Renal cortex interstitium (tissue), 11 donors: ENCODE results near the gene AHSG. TPM values are rescaled to one million over a fixed set of nuclear protein-coding genes. Genes with fewer than 3 reads are reported as not detected.
"Not testable (repeated sequence)": the region's sequence is repeated elsewhere in the genome, so short reads cannot be mapped to it uniquely, and the experiment has no call there.

Source experiments
- DNase-seq, 11 donors: peaks; one replicate each; pipeline ENCODE4 v3.0.0-alpha.2; 2013; ENCODE audit warnings: low read depth in 9 of 11, low spot score in 4 of 11; ENCODE audit errors: extremely low read depth in 1 of 11
- polyA plus RNA-seq, 3 donors: library from polyadenylated mRNA; unstranded; fragments of 120-200 nt; gene quantifications; one replicate each; pipeline ENCODE4 v1.2.1, GENCODE V29; 2013; ENCODE audit not compliant: insufficient read length in 3 of 3

Gene AHSG
- polyA plus RNA-seq, 3 donors: 0.33 to 2.2 (median 0.50) TPM

- DNase-seq: no peak
Measured at GRCh38 chr3:186633481-186633880, 20.6 kb downstream of the AHSG start.

DNA sequence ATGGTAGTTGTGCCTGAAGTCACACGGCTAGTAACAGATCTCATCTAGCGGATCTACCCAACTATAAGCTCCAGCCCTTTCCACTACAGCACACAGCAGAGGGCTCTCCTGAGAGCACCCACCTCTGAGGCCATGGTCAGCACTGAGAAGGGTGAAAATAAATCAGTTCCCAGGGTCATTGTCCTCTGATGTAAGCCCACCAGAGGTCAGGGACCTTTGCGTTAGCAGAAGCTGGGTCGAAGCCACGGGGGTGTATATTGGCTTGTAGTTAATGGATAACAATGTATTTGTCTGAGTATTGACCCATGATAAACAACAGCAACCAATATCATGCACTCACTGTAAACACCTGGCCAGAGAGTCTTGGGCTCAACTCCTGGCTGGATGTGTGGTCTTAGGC lies 21.3 kb downstream of the AHSG start:
- DNase-seq: not testable (repeated sequence)

DNA sequence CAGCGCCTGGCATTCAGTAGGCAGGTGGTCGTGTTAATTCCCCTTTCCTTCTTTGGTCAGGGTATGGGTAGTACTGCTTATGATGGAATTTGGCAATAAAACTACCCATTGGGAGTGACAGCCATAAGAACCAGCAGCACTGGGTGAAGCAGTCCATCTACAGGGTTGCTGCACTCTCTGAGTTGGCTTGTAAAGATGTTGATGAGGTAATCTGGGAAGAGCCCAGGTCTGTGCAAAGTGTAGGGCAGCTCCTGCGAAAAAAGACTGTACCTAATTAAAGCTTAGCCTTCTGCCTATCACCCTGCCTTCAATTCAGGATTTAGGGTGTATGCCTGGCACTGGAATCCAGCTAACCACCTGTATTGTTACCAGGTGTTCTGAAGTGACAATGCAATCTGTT lies 22.7 kb downstream of the AHSG start:
- DNase-seq: no peak

DNA sequence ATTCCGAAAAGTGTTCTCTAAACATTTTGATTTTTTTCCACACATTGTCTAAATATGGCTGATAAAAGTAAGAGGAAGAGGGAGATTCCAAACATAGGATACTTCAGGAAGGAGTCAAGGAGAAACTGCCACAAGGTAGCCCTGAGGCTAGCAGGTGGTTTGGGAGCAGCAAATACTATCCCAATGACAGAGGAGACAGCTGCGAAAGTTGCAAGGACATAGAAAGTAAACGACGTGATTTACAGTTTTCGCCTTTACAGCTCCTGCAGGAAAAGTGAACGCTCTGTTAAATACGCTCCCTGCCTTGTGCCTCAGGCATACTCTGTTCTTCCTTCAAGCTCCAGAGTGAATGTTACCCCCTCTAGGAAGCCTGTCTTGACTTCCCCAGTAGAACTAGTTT lies 23.7 kb downstream of the AHSG start:
- no peak for DNase-seq

DNA sequence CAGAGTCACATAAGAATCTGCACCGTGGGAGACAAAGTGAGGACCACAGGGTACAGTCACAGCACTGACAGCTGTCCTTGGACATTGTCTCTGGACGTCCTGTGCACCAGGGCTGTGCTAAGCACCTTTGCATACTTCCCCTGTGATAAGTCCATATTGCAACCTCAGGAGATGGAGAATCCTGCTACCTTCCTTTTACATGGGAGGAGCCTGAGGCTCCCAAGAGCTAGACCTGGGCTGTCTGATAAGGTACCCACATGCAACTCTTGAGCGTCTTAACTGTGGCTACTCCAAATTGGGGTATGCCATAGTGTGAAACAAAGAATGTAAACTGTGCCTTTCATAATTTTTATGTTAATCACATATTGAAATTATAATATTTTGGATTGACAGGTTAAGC lies 24.8 kb downstream of the AHSG start:
- DNase-seq: no peak

- DNase-seq: no peak
Measured at GRCh38 chr3:186638259-186638658, 25.4 kb downstream of the AHSG start.

DNA sequence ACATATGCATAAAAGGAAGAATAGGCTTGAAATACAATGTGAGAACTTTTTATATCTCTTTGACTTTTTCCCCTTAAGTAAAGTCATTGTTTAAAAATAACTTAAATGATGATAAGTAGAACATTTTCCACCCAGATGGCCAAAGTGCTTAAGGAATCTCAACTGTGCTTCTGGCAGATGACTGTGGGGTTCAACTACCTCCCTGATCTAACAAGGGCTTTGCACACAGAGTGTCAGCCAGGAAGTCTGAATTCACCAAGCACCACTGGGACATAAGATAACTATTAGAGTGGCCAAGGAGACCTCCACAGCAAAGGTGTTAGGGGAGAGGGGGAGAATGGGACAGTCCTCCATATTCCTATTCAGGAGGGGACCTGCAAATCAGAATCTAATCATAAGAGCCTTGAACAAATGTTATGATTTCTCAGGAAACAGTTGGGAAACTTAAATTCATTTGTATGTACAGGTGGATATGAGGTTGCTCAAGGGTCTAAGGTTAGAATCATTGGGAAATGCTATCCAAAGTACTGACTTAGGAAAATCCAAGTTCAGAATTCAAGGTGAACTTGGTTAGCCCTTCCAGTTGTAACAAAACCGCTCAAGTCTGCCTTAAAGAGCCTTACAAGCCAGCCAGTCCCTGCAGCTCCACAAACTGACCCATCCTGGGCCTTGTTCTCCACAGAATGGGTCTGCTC lies 27.1 kb downstream of the AHSG start, which contains the start of gene FETUB:
Gene FETUB, plus strand, starts transcription at position 622 of the 695 bp plus-strand sequence. Its CDS starts 62 bp downstream, at position 684.
- DNase-seq: no peak

DNA sequence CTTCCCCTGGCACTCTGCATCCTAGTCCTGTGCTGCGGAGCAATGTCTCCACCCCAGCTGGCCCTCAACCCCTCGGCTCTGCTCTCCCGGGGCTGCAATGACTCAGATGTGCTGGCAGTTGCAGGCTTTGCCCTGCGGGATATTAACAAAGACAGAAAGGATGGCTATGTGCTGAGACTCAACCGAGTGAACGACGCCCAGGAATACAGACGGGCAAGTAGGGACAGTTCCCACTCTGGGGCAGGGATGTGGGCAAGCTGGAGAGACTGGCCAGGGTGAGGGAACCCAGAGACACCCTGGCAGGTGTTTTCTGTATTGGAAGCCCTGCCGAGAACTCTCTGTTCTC lies 27.6 kb downstream of the AHSG start:
- no peak for DNase-seq

DNA sequence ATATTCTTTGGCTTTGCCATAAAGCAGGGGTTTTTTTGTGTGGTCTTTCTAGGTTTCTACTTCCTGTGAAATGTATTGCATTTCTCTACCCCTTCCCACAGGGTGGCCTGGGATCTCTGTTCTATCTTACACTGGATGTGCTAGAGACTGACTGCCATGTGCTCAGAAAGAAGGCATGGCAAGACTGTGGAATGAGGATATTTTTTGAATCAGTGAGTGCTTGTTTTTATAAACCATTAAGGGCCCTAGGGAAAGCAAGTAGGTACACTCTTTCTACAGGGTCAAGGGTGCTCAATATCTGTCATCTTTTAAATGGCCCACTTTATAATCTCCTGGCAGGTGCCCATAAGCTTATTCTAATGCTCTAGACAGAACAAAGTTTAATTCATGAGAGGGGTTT lies 28.1 kb downstream of the AHSG start:
- DNase-seq: no peak

DNA sequence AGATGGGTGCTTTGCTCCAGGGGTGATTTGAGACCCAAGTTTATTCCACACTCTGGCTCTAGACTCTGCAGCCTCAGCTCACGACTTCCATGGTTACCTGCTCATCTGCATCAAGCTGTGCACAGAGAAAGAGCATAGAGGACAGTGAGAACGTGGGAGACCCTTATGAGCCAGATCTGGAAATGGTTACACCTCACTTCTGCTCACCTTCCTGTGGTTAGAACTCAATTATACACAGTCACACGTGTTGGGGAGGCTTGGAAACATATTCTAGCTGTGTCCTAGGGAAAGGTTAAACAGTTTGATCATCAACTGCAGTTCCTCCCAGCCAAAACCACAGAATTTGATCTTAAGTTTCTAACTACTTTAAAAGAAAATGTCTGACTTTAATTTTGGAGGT lies 29.2 kb downstream of the AHSG start:
- no peak for DNase-seq

DNA sequence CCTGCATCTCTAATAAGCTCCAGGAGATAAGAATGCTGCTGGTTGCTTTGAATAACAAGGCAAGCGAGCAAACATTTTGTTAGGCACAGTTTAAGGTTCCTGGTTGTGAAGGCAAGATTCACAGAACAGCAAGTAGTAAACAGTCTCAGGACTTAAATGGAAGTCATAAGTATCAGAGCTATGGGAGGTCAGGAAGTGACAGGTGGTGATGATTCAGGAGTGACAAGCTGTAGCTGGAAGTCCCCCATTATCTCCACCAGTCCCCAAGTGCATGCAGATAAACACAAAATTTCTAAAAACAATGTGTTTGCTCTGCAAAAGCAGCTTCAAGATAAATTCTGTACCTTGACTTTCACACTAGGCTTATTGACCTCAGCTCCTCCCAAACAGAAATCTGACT lies 30.6 kb downstream of the AHSG start:
- DNase-seq: no peak

GRCh38 chr3:186644683-186645082 lies 31.8 kb downstream of the AHSG start:
- no peak for DNase-seq

DNA sequence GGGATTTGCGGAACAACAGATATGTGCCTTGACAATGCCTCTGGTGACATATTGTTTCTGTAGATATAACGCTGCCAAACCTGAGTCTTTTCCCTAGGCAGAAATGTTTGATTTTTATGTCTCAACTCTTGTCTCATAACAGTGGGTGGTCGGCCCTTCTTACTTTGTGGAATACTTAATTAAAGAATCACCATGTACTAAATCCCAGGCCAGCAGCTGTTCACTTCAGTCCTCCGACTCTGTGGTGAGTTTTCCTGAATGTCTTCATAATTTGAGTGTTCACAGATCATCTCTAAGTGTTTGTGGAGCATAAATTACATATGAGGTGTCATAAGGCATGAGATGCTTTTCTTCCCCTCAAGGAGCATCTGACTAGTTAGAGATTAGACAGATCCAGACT lies 33.2 kb downstream of the AHSG start:
- DNase-seq: no peak

DNA sequence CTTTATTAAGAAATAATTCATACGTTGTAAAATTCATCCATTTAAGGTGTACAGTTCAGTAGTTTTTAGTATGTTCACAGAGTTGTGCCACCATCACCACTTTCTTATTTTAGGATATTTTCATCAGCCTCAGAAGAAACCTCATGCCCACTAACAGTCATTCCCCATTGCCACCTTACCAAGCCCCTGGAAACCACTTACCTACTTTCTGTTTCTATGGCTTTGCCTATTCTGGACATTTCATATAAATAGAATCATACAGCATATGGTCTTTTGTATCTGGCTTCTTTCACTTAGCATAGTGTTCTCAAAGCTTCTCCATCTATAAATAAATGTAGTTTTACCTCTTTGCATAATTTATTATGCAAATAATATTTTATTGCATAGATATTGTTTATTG lies 34.0 kb downstream of the AHSG start:
- DNase-seq: no peak

DNA sequence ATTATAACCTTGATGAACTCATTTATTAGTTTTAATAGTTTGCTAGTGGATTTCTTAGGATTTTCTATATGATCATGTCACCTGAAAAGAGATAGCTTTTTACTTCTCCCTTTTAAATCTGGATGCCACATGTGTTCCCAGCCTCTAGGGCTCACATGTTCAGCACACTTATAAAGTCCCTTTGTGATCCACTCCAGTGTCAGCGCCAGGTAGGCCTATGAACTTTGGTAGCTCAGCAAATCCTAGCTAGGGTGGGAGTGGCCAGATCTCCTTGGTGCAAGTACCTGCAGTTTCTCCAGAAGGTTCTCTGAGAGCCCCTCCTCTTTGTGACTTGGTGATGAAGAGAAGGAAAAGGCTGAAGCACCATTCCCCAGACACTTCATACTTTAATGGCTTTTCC lies 36.0 kb downstream of the AHSG start:
- DNase-seq: no peak

DNA sequence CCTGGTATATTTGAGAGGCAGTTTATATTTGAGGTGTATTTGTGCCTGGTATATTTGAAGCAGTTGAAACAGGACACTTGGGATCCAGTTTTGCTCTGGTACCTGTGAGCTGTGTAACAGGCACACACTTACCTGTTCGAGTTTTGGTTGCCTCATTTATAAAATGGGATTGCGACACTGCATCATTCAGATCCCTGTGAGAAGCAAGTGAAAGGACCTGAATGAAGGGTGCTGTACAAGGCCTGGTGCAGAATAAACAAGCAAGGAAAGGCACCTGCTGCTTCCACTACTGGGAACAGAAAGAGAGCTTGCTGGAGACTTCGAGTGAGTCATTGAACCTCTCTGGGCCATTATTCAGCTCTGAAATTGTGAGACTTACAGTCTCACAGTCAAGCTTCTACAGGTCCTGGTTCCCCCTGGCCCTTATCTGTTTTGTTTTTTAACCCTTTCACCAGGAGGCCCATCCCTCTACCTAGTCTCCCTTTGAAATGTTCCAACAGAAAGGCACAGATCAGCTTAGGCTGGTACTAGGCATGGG lies 38.9 kb downstream of the AHSG start:
- no peak for DNase-seq

DNA sequence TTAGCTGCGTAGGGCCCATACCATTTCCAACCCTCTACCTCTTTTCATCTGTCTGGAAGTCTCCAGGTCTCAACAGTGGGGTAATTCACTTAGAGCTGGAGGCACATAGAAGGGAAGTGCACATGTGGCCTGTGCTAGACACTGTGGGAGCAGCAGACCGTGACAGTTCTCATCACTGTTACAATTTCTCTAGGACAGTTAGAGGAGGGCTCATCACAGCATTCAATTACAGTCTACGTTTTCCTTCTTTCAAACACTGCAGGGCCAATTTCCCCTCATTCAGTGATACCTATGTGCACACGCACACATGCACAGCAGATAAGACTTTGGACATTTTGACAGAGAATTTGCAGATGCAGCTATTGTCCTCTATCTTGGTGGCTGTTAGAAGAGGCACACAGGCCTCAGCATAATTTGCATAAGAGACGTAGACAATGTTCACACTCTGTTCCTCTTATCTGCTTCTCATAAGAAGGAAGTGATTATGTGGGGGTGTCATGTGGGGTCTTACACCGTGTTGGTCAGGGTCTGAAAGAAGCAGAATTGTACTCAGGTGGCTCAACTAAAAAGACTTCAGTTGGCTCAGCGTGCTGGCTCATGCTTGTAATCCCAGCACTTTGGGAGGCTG lies 40.3 kb downstream of the AHSG start:
- DNase-seq: no peak

- DNase-seq: no peak
Measured at GRCh38 chr3:186653984-186654383, 41.1 kb downstream of the AHSG start.

DNA sequence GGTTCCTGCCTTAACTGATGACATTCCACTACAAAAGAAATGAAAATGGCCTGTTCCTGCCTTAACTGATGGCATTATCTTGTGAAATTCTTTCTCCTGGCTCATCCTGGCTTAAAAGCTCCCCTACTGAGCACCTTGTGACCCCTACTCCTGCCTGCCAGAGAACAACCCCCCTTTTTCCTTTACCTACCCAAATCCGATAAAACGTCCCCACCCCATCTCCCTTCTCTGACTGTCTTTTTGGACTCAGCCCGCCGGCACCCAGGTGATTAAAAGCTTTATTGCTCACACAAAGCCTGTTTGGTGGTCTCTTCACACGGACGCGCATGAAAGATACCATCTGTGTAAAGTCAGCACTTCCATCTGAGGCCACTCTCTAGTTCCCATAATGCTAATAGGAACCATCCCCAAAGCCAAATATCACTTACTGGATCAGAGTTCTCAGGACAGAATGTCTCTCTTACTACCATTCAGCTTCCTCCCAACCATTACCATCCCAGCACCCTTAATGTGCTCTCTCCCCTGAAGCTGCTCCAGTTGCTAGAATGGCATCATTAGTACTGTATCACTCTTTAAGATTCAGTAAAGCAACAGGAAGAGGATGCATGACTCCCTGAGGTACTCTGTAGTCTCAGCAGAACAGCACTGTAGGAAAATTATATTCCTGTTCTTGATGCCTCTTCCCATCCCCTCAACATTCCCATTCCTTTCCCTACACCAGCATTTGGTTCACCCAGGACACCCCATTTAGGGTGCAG lies 50.7 kb downstream of the AHSG start:
- DNase-seq: no peak

GRCh38 chr3:186664119-186664495 lies 51.2 kb downstream of the AHSG start:
- no peak for DNase-seq
